Measurements from ENCODE around the gene SLC47A1.

DNA sequence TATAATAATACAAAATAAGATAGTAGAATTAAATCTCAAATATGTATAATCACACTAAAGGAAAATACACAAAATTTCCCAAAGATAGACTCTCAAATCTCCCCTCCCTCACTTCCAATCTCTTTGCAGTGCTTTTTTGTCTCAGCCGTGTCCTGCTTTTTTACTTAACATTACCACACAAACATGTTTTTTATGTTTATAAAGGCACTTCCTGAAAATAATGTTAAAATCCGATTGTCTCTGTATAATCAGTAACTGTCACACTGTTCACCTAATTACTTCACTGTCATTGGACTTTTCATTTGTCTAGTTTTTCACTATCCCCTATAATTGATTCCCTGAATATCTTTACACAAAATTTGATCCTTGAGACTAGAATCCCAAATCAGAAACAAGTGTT, 76.7 kb downstream of the SLC47A1 start:
- TF ChIP-seq, protein P1, sequence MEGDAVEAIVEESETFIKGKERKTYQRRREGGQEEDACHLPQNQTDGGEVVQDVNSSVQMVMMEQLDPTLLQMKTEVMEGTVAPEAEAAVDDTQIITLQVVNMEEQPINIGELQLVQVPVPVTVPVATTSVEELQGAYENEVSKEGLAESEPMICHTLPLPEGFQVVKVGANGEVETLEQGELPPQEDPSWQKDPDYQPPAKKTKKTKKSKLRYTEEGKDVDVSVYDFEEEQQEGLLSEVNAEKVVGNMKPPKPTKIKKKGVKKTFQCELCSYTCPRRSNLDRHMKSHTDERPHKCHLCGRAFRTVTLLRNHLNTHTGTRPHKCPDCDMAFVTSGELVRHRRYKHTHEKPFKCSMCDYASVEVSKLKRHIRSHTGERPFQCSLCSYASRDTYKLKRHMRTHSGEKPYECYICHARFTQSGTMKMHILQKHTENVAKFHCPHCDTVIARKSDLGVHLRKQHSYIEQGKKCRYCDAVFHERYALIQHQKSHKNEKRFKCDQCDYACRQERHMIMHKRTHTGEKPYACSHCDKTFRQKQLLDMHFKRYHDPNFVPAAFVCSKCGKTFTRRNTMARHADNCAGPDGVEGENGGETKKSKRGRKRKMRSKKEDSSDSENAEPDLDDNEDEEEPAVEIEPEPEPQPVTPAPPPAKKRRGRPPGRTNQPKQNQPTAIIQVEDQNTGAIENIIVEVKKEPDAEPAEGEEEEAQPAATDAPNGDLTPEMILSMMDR (optimal IDR thresholded peaks at IDR 0.05 in 1 of 3, IDR thresholded peaks at IDR 0.05 in 1 of 3, conservative IDR thresholded peaks at IDR 0.05 in 1 of 3; ENCODE audit: extremely low read depth in 1 of 3, insufficient read depth in 2 of 3, low read length in 3 of 3): no peak
- no peak for TF ChIP-seq EZH2 (IDR thresholded peaks at IDR 0.05; ENCODE audit: low read length)
